ENCODE results near the gene RNF111.

GRCh38 chr15:58951388-58952007 is 36.0 kb upstream of the RNF111 start:
- TF ChIP-seq EZH2 (IDR thresholded peaks at IDR 0.05; ENCODE audit: low read length, unreplicated experiment): no peak
- no peak for TF ChIP-seq CTCF (conservative IDR thresholded peaks at IDR 0.05; ENCODE audit: low read depth, low read length)
